IMR-90 (cell line): ENCODE data around the gene ABCF1. TPM values are rescaled to one million over a fixed set of nuclear protein-coding genes. Genes with fewer than 3 reads are reported as not detected.

Source experiments
- ATAC-seq: fragments of 200-7000 bp; cut with Tn5 transposase; 2 replicates; pipeline ENCODE4 v1.9.1; 2020; ENCODE audit warnings: low read depth, mild to moderate bottlenecking, moderate library complexity
- BruUV-seq: library from RNA; stranded (reverse); fragments of 400-500 nt; replicated peaks from 2 replicates; lab custom pipeline; 2021; lab: Mats Ljungman, UMichigan
- CTCF ChIA-PET: fragments of 300-600 bp; formaldehyde crosslinking; extraction: SDS; loops from one replicate; lab custom pipeline; 2021; ENCODE audit warnings: antibody characterized with exemption; lab: Yijun Ruan, JAX
- POLR2A ChIA-PET: fragments of 300-600 bp; sonication (Branson Sonifier 250); formaldehyde crosslinking; loops from one replicate; lab custom pipeline; 2022; ENCODE audit warnings: antibody characterized with exemption; ENCODE audit not compliant: unreplicated experiment; lab: Charles Lee
- DNase-seq: peaks from one replicate; pipeline ENCODE4 v3.0.0; 2013
- H2AFZ ChIP-seq: replicated peaks from 2 replicates; pipeline ENCODE3; 2013; ENCODE audit warnings: low read length, mild to moderate bottlenecking; ENCODE audit not compliant: poor library complexity
- H2AK5ac ChIP-seq: 2 replicates; pipeline ENCODE4 v1.6.1; 2013; ENCODE audit warnings: low read depth, low read length, inconsistent platforms
- H2AK9ac ChIP-seq: replicated peaks from 2 replicates; pipeline ENCODE3; 2013; ENCODE audit warnings: mild to moderate bottlenecking, low read depth, low read length, moderate library complexity; ENCODE audit not compliant: poor library complexity
- H2BK120ac ChIP-seq: 2 replicates; pipeline ENCODE4 v1.6.1; 2013; ENCODE audit warnings: low read depth, low read length, inconsistent platforms
- H2BK15ac ChIP-seq: 3 replicates; pipeline ENCODE4 v1.6.1; 2013; ENCODE audit warnings: low read depth, low read length, inconsistent platforms
- H2BK20ac ChIP-seq: 2 replicates; pipeline ENCODE4 v1.6.1; 2013; ENCODE audit warnings: low read depth, mild to moderate bottlenecking, inconsistent platforms, low read length, moderate library complexity
- H2BK5ac ChIP-seq: 2 replicates; pipeline ENCODE4 v1.6.1; 2013; ENCODE audit warnings: mild to moderate bottlenecking, low read depth, low read length, inconsistent platforms; ENCODE audit not compliant: poor library complexity, severe bottlenecking
- H3K14ac ChIP-seq: replicated peaks from 2 replicates; pipeline ENCODE4 v1.6.1; 2013; ENCODE audit warnings: low read depth, low read length, inconsistent platforms
- H3K18ac ChIP-seq: 2 replicates; pipeline ENCODE4 v1.6.1; 2013; ENCODE audit warnings: low read depth, low read length, control low read depth
- H3K23ac ChIP-seq: 2 replicates; pipeline ENCODE4 v1.6.1; 2013; ENCODE audit warnings: low read depth, low read length, inconsistent platforms
- H3K27ac ChIP-seq: 2 replicates; pipeline ENCODE4 v1.5.1; 2013; ENCODE audit warnings: mild to moderate bottlenecking, control low read depth, low read length; ENCODE audit not compliant: insufficient read depth
- H3K27me3 ChIP-seq: 2 replicates; pipeline ENCODE4 v1.6.1; 2013; ENCODE audit warnings: low read length; ENCODE audit not compliant: control insufficient read depth, insufficient read depth
- H3K36me3 ChIP-seq: 2 replicates; pipeline ENCODE4 v1.6.1; 2013; ENCODE audit warnings: low read length, mixed read lengths; ENCODE audit not compliant: control insufficient read depth, insufficient read depth
- H3K4ac ChIP-seq: 2 replicates; pipeline ENCODE4 v1.6.1; 2013; ENCODE audit warnings: low read depth, low read length, inconsistent platforms
- H3K4me1 ChIP-seq: 2 replicates; pipeline ENCODE4 v1.6.1; 2013; ENCODE audit warnings: low read length, mixed read lengths; ENCODE audit not compliant: control insufficient read depth, insufficient read depth
- H3K4me2 ChIP-seq: 2 replicates; pipeline ENCODE4 v1.6.1; 2013; ENCODE audit warnings: low read depth, mild to moderate bottlenecking, control low read depth, low read length, moderate library complexity
- H3K4me3 ChIP-seq: 2 replicates; pipeline ENCODE4 v1.5.1; 2013; ENCODE audit warnings: low read depth, mild to moderate bottlenecking, control low read depth, low read length, moderate library complexity; ENCODE audit not compliant: insufficient read depth
- H3K56ac ChIP-seq: 2 replicates; pipeline ENCODE4 v1.6.1; 2013; ENCODE audit warnings: low read length, inconsistent platforms; ENCODE audit not compliant: insufficient read depth; ENCODE audit errors: extremely low read depth
- H3K79me1 ChIP-seq, 2 experiments: 2 replicates each; pipeline ENCODE4 v1.6.1; 2013; ENCODE audit warnings: low read length in 2 of 2, inconsistent platforms in 1 of 2, low read depth in 1 of 2
- H3K9ac ChIP-seq: 2 replicates; pipeline ENCODE4 v1.6.1; 2013; ENCODE audit warnings: low read depth, low read length, control low read depth
- H3K9me1 ChIP-seq: 2 replicates; pipeline ENCODE4 v1.6.1; 2013; ENCODE audit warnings: low read length, inconsistent platforms; ENCODE audit not compliant: insufficient read depth
- H3K9me3 ChIP-seq: 2 replicates; pipeline ENCODE4 v1.6.1; 2013; ENCODE audit warnings: low read length; ENCODE audit not compliant: control insufficient read depth, insufficient read depth
- H4K20me1 ChIP-seq: 2 replicates; pipeline ENCODE4 v1.6.1; 2013; ENCODE audit warnings: low read length, inconsistent platforms; ENCODE audit not compliant: insufficient read depth
- H4K5ac ChIP-seq: 2 replicates; pipeline ENCODE4 v1.6.1; 2013; ENCODE audit warnings: mild to moderate bottlenecking, low read depth, low read length, control low read depth
- H4K8ac ChIP-seq, 2 experiments: 2 replicates each; pipeline ENCODE4 v1.6.1; 2013; ENCODE audit warnings: low read depth in 2 of 2, low read length in 2 of 2, control low read depth in 1 of 2, inconsistent platforms in 1 of 2
- H4K91ac ChIP-seq: 2 replicates; pipeline ENCODE4 v1.6.1; 2013; ENCODE audit warnings: low read depth, low read length, inconsistent platforms; ENCODE audit not compliant: insufficient read depth
- CEBPB ChIP-seq: IDR thresholded peaks from 2 replicates; pipeline ENCODE4 v1.6.1; 2012; ENCODE audit warnings: low read depth, low read length, improper control_type of control experiment
- MAZ ChIP-seq: IDR thresholded peaks from 2 replicates; pipeline ENCODE4 v1.6.1; 2012; ENCODE audit warnings: low read depth, mild to moderate bottlenecking, low read length, improper control_type of control experiment, moderate library complexity, borderline replicate concordance
- RAD21 ChIP-seq: IDR thresholded peaks from 2 replicates; pipeline ENCODE4 v1.6.1; 2012; ENCODE audit warnings: low read length, improper control_type of control experiment
- WGBS, 2 experiments: methylation state at CpG; one replicate each; pipeline versions ENCODE4 v1.1.5 to v1.1.7; 2013; ENCODE audit warnings: missing lambda C conversion rate in 2 of 2; ENCODE audit not compliant: insufficient read length in 1 of 2; ENCODE audit errors: extremely low coverage in 2 of 2; 5-methylcytosine and 5-hydroxymethylcytosine counted together
- dilution Hi-C: fragments of 300-500 bp; cut with HindIII; formaldehyde crosslinking; loops from one replicate; pipeline ENCODE4 v1.14.3; 2018; ENCODE audit warnings: low sequenced_read_pairs; ENCODE audit not compliant: unreplicated experiment
- in situ Hi-C: fragments of 300-500 bp; cut with MboI; formaldehyde crosslinking; loops from 3 replicates; pipeline ENCODE4 v1.14.3; 2019; ENCODE audit warnings: low sequenced_read_pairs, inconsistent platforms, mixed read lengths
- intact Hi-C: fragments of 100-400 bp; cut with micrococcal nuclease; formaldehyde crosslinking; loops from 2 replicates; pipeline ENCODE4 v1.10.0; 2022
- polyA plus RNA-seq, 3 experiments: library from polyadenylated mRNA; depleted of rRNA; stranded (reverse); fragments of >200 nt; gene quantifications; 2 replicates each; pipeline ENCODE4 v1.2.3, GENCODE V29; 2012; ENCODE audit warnings: low replicate concordance in 1 of 3
- total RNA-seq: library from RNA; depleted of rRNA; stranded (reverse); fragments of >200 nt; gene quantifications from 2 replicates; pipeline ENCODE4 v1.2.3, GENCODE V29; 2012
- TF ChIP-seq, protein P1 (sequence below): fragments of 150-350 bp; IDR thresholded peaks from 2 replicates; pipeline ENCODE4 v1.6.1; 2016; ENCODE audit warnings: low read depth, mild to moderate bottlenecking, low read length, moderate library complexity, borderline replicate concordance
- TF ChIP-seq, protein P2 (sequence below): conservative IDR thresholded peaks from 2 replicates; pipeline ENCODE4 v1.5.1; 2012; ENCODE audit warnings: mild to moderate bottlenecking, low read depth, low read length, improper control_type of control experiment
- TF ChIP-seq, protein P3 (sequence below): fragments of 150-350 bp; IDR thresholded peaks from 2 replicates; pipeline ENCODE4 v1.6.1; 2017; ENCODE audit warnings: mild to moderate bottlenecking, antibody characterized with exemption, low read length, low read depth

Gene ABCF1
- total and polyA plus RNA-seq, 2 of the 4 experiments (the other 2 are of a cell fraction), result 39.1 to 48.6 TPM

DNA sequence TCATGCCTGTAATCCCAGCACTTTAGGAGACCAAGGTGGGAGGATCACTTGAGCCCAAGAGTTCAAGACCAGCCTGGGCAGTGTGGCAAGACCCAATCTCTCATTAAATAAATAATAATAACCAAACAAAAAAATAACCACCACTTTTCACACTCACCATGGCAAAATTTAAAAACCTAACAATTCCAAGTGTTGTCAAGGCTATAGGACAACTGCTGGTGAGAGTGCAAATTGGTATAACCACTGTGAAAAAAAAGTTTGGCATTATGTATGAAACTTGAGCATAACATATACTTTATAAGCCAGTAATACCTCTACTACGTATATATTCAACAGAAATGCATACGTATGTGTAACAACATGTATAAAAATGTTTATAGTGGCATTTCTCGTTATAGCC is 10.3 kb upstream of the ABCF1 start:
- Histone ChIP-seq H3K9ac (no peak overlapping the region), H3K27me3 (no peaks in the 10 kb centered on the region), H4K91ac (no peak overlapping the region), H3K4me1 (peaks cover 2% of the 10 kb centered on the region), H2BK5ac (no peak overlapping the region), H3K9me1 (peaks cover 2% of the 10 kb centered on the region; the same call in 1 of the 2 replicates), H3K14ac (no peak overlapping the region), H2AFZ (no peak overlapping the region), H3K27ac (no peak overlapping the region), H3K4me3 (no peak overlapping the region), H3K4ac (no peak overlapping the region), H2BK15ac (no peak overlapping the region), H3K36me3 (peaks cover 16% of the 10 kb centered on the region), H2AK9ac (no peak overlapping the region), H2BK20ac (no peak overlapping the region), H3K23ac (no peak overlapping the region), H2AK5ac (no peak overlapping the region), H3K79me1 (peaks cover 4 to 61% of the 10 kb centered on the region in 2 experiments), H3K4me2 (no peak overlapping the region), H4K5ac (no peak overlapping the region), H4K20me1 (peaks cover 8% of the 10 kb centered on the region; the same call in 1 of the 2 replicates), H3K56ac (no peak overlapping the region), H3K9me3 (no peaks in the 10 kb centered on the region), H2BK120ac (no peak overlapping the region), H3K18ac (no peak overlapping the region), H4K8ac (no peak overlapping the region)
- WGBS, 2 experiments, result no CpG with 5 or more reads among the region's 3 CpGs
- ChIA-PET CTCF (no interaction called here), POLR2A (no interaction called here)
- DNase-seq (no peak), ATAC-seq (no peak)
- TF ChIP-seq, protein P1, sequence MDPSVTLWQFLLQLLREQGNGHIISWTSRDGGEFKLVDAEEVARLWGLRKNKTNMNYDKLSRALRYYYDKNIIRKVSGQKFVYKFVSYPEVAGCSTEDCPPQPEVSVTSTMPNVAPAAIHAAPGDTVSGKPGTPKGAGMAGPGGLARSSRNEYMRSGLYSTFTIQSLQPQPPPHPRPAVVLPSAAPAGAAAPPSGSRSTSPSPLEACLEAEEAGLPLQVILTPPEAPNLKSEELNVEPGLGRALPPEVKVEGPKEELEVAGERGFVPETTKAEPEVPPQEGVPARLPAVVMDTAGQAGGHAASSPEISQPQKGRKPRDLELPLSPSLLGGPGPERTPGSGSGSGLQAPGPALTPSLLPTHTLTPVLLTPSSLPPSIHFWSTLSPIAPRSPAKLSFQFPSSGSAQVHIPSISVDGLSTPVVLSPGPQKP, result no peak
- TF ChIP-seq CEBPB (no peak), RAD21 (no peak), MAZ (no peak)
- TF ChIP-seq, protein P2, sequence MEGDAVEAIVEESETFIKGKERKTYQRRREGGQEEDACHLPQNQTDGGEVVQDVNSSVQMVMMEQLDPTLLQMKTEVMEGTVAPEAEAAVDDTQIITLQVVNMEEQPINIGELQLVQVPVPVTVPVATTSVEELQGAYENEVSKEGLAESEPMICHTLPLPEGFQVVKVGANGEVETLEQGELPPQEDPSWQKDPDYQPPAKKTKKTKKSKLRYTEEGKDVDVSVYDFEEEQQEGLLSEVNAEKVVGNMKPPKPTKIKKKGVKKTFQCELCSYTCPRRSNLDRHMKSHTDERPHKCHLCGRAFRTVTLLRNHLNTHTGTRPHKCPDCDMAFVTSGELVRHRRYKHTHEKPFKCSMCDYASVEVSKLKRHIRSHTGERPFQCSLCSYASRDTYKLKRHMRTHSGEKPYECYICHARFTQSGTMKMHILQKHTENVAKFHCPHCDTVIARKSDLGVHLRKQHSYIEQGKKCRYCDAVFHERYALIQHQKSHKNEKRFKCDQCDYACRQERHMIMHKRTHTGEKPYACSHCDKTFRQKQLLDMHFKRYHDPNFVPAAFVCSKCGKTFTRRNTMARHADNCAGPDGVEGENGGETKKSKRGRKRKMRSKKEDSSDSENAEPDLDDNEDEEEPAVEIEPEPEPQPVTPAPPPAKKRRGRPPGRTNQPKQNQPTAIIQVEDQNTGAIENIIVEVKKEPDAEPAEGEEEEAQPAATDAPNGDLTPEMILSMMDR, result no peak
- TF ChIP-seq, protein P3, sequence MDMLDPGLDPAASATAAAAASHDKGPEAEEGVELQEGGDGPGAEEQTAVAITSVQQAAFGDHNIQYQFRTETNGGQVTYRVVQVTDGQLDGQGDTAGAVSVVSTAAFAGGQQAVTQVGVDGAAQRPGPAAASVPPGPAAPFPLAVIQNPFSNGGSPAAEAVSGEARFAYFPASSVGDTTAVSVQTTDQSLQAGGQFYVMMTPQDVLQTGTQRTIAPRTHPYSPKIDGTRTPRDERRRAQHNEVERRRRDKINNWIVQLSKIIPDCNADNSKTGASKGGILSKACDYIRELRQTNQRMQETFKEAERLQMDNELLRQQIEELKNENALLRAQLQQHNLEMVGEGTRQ, result no peak
- BruUV-seq, result no TSS peak
- in situ Hi-C loops (no loop called here), dilution Hi-C loops (no loop called here), intact Hi-C loops (no loop called here)
